Mesendoderm (in vitro differentiated cells): ENCODE data around the gene WNT9A.

Source experiments
- DNase-seq: peaks from one replicate; pipeline ENCODE4 v3.0.0; 2013
- H2AK5ac ChIP-seq: 2 replicates; pipeline ENCODE4 v1.6.1; 2013; ENCODE audit warnings: low read length, inconsistent platforms
- H2BK120ac ChIP-seq: 2 replicates; pipeline ENCODE4 v1.6.1; 2013; ENCODE audit warnings: low read depth, mild to moderate bottlenecking, low read length, moderate library complexity, mixed read lengths
- H2BK15ac ChIP-seq: replicated peaks from 2 replicates; pipeline ENCODE4 v1.6.1; 2013; ENCODE audit warnings: low read depth, mild to moderate bottlenecking, moderate library complexity
- H2BK5ac ChIP-seq: 2 replicates; pipeline ENCODE4 v1.6.1; 2013; ENCODE audit warnings: low read length, inconsistent platforms
- H3K18ac ChIP-seq: 2 replicates; pipeline ENCODE4 v1.6.1; 2013; ENCODE audit warnings: mild to moderate bottlenecking, low read length, mixed read lengths
- H3K23ac ChIP-seq: one replicate; pipeline ENCODE4 v1.6.1; 2013; ENCODE audit warnings: low read length
- H3K27ac ChIP-seq: 2 replicates; pipeline ENCODE4 v1.5.1; 2013; ENCODE audit warnings: low read depth, mild to moderate bottlenecking, inconsistent platforms, low read length, moderate library complexity
- H3K27me3 ChIP-seq: 2 replicates; pipeline ENCODE4 v1.6.1; 2013; ENCODE audit warnings: low read length, control low read depth, mild to moderate bottlenecking, inconsistent platforms; ENCODE audit not compliant: insufficient read depth, poor library complexity
- H3K36me3 ChIP-seq: 2 replicates; pipeline ENCODE4 v1.6.1; 2013; ENCODE audit warnings: low read length, inconsistent platforms; ENCODE audit not compliant: control insufficient read depth, insufficient read depth
- H3K4ac ChIP-seq: one replicate; pipeline ENCODE4 v1.6.1; 2013; ENCODE audit warnings: low read depth, mild to moderate bottlenecking, low read length, moderate library complexity
- H3K4me1 ChIP-seq: 2 replicates; pipeline ENCODE4 v1.6.1; 2013; ENCODE audit warnings: low read depth, low read length, inconsistent platforms; ENCODE audit not compliant: control insufficient read depth
- H3K4me2 ChIP-seq: 2 replicates; pipeline ENCODE4 v1.6.1; 2013; ENCODE audit warnings: low read length
- H3K4me3 ChIP-seq: 2 replicates; pipeline ENCODE4 v1.5.1; 2013; ENCODE audit warnings: mild to moderate bottlenecking, low read length
- H3K56ac ChIP-seq: one replicate; pipeline ENCODE4 v1.6.1; 2013; ENCODE audit warnings: low read length
- H3K79me1 ChIP-seq: 2 replicates; pipeline ENCODE4 v1.6.1; 2013; ENCODE audit warnings: low read length, inconsistent platforms
- H3K79me2 ChIP-seq: 2 replicates; pipeline ENCODE4 v1.6.1; 2013; ENCODE audit warnings: mild to moderate bottlenecking, low read length; ENCODE audit not compliant: control insufficient read depth, insufficient read depth
- H3K9ac ChIP-seq: 2 replicates; pipeline ENCODE4 v1.6.1; 2013; ENCODE audit warnings: low read length, inconsistent platforms
- H4K5ac ChIP-seq: one replicate; pipeline ENCODE4 v1.6.1; 2013; ENCODE audit warnings: low read length
- H4K8ac ChIP-seq: one replicate; pipeline ENCODE4 v1.6.1; 2013; ENCODE audit warnings: low read depth, mild to moderate bottlenecking, control low read depth, low read length, moderate library complexity
- WGBS: extraction: QIAGEN DNeasy Blood & Tissue Kit; methylation state at CpG from one replicate; pipeline ENCODE4 v1.1.7; 2013; ENCODE audit warnings: low lambda C conversion rate, missing lambda C conversion rate; ENCODE audit not compliant: insufficient coverage; ENCODE audit errors: extremely low coverage; 5-methylcytosine and 5-hydroxymethylcytosine counted together

Gene WNT9A

DNA sequence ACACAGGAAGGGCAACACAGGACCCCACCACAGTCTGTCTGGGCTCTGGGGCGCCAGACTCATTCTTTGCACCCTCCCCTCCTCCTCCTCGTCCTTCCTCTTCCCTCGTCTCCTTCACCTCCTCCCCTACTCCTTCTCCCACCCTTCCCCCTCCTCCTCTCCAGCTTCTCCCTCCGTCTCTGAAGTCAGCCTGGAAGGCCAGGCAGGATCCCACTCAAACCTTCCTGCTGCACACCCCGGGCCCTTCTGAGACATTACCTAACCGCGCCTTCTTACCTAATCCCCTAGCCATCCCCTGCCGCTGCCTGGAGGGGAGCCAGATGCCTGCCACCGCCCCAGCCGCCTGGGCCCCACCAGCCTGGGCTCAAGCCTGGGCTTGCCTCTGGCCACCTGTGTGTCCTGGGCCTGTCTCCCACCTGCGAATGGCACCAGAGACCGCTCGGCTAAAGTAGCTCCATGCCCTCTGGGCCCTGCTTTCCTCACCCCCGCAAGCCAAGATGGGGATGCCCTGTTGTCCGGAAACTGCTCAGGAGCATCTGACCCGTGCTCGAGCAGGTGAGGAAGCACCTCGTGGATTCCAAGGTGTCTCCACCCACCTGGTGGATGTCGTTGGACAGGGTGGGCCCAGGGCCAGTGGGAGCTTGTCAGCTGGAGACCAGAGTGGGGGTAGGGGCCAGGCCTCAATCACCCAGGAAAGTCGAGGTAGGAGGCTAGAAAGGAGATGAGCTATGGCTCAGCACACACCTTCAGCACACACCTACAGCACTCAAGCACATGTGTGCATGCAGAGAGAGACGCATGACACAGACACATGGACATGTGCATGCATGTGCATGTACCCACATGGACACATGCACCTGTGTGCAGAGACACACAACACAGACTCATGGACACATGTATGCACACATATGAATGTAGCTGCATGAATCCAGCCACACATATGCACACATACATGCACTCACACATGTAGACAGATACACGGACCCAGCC, 31.9 kb downstream of the WNT9A start:
- H3K79me1 ChIP-seq, result no peaks in the 10 kb centered on the region

DNA sequence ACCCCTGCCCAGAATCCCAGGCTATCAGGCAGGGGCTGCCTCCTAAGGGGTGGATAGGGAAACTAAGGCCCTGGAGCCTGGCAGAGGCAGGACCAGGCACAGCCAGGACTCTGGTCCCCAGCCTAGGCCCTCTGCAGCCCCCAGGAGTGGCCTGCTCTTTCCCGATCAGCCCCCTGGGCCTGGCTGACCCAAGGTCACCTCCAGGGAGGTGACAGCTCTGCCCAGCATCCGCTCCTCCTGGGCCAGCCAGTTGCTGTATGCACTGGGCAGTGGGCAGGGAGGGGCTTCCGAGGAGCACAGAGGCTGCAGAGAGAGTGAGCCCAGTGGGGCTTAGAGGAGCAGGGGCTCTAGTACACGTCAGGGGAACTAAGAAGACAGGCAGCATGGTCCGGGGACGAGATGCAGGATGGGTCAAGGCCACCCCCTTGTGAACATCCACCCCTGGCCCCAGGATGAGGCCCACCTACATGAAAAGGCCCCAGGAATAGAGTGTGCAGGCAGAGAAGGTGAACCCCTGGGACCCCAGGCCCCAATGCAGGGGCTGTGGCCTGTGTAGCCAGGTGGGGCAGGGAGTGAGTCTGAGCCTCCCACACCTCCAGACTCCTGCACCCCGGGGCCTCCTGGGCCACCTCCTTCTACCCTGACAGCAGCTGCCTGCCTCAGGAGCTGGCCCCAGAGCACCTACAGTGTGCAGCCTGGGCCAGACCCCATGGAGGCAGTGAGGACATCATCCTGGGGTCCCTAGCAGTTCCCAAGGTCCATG, 32.8 kb downstream of the WNT9A start:
- Histone ChIP-seq H4K8ac (no peak overlapping the region), H3K79me2 (no peaks in the 10 kb centered on the region), H3K18ac (no peak overlapping the region), H3K23ac (no peak overlapping the region), H3K4me3 (no peak overlapping the region), H3K36me3 (no peaks in the 10 kb centered on the region), H3K56ac (peak overlapping the region; percentile 20), H3K79me1 (no peaks in the 10 kb centered on the region), H2BK15ac (no peak overlapping the region), H2BK120ac (no peak overlapping the region), H3K27ac (no peak overlapping the region), H3K9ac (no peak overlapping the region), H4K5ac (no peak overlapping the region), H2BK5ac (no peak overlapping the region), H3K4me1 (peaks cover 5% of the 10 kb centered on the region), H3K27me3 (no peaks in the 10 kb centered on the region), H3K4me2 (no peak overlapping the region), H3K4ac (no peak overlapping the region), H2AK5ac (no peak overlapping the region)
- WGBS, result no CpG with 5 or more reads among the region's 7 CpGs
- DNase-seq, result no peak

More for the DNA sequence above, 31.9 kb downstream of the WNT9A start:
- Histone ChIP-seq H2BK120ac (no peak overlapping the region), H4K8ac (no peak overlapping the region), H2BK5ac (no peak overlapping the region), H3K79me2 (no peaks in the 10 kb centered on the region), H3K4me2 (no peak overlapping the region), H2AK5ac (no peak overlapping the region), H3K4me1 (peaks cover 5% of the 10 kb centered on the region), H3K27me3 (no peaks in the 10 kb centered on the region), H4K5ac (no peak overlapping the region), H3K27ac (no peak overlapping the region), H2BK15ac (no peak overlapping the region), H3K4me3 (no peak overlapping the region), H3K18ac (no peak overlapping the region), H3K9ac (no peak overlapping the region), H3K23ac (no peak overlapping the region), H3K4ac (no peak overlapping the region), H3K56ac (peak overlapping the region; percentile 20), H3K36me3 (no peaks in the 10 kb centered on the region)
- no CpG with 5 or more reads among the region's 22 CpGs for WGBS
- DNase-seq, result peak; percentile 44

DNA sequence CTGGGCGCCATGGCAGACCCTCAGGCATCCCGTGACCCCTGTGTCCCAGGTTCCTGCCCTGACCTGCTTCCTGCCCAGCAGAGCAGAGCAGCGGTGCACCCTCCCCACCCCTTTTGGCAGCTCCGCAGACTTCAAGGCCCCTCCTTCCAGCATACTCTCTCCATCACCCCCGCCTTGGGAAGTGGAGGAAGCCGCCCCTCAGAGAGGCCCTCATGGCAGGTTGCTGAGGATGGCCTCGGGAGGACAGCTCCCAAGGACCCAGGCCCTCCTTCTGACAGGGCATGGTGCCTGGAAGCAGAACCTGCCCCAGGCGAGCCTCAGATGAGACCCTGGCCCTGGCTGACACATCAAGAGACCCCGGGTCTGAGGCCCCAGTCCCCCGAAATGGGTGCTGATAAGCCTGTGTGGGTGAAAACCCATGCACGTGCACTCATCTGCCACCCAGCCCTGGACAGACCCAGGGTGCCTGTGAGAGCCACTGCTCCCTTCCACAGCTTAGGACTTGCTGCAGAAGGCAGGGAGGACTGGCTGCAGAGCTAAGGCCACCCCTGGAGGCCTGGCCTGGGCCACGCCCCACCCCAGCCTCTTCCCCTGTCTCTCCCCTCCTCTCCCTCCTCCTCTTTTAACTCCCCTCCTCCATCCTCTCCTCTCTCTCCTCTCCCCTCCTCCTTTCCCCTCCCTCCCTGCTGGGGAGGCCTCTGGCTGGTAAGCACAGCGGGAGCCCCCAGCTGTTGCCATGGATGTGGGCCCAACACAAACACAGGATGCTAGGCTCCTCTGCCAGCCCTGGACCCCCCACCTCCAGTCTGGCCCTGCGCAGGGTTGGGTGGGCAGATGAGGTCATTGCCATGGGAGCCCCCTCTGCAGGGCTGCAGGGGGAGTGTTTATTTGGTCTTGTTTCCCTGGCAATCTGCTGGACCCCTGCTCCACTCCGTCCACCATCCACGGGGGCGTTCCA, 33.7 kb downstream of the WNT9A start:
- Histone ChIP-seq H3K18ac (no peak overlapping the region), H3K4me1 (peaks cover 2% of the 10 kb centered on the region), H3K4ac (no peak overlapping the region), H3K36me3 (no peaks in the 10 kb centered on the region), H2BK5ac (no peak overlapping the region), H2BK15ac (no peak overlapping the region), H3K9ac (no peak overlapping the region), H3K79me1 (no peaks in the 10 kb centered on the region), H3K4me2 (no peak overlapping the region), H3K79me2 (no peaks in the 10 kb centered on the region), H3K4me3 (no peak overlapping the region), H3K56ac (peak overlapping the region; percentile 35), H2BK120ac (no peak overlapping the region), H4K5ac (no peak overlapping the region), H3K27ac (no peak overlapping the region), H4K8ac (no peak overlapping the region), H2AK5ac (no peak overlapping the region), H3K23ac (no peak overlapping the region), H3K27me3 (no peaks in the 10 kb centered on the region)
- DNase-seq, result peak; percentile 81
- no CpG with 5 or more reads among the region's 17 CpGs for WGBS

DNA sequence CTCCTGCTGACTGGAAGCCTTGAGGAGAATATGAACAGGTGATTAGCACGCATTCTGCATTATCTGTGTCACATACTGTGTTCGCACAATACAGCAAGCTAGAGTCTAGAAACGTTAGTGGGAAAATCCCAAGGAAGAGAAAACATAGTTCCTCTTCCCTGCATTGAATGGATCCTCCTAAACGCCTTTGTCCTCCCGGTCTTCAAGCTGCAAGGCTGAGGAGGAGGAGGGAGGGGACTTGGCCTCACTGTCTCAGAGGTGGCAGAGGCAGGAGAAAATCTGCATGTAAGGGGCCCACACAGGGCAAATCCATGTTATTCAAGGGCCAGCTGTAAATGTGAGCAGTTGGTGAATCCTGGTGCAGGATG, 34.4 kb downstream of the WNT9A start:
- no peaks in the 10 kb centered on the region for H3K36me3 ChIP-seq
- H3K4ac ChIP-seq, result no peak overlapping the region
- H3K9ac ChIP-seq, result no peak overlapping the region
- no peak overlapping the region for H2BK120ac ChIP-seq
- WGBS, result no CpG with 5 or more reads among the region's 5 CpGs
- H3K4me3 ChIP-seq, result no peak overlapping the region
- peak overlapping the region; percentile 17 for H3K56ac ChIP-seq
- H2BK5ac ChIP-seq, result no peak overlapping the region
- no peak overlapping the region for H2AK5ac ChIP-seq
- no peak overlapping the region for H3K18ac ChIP-seq
- H3K79me1 ChIP-seq, result no peaks in the 10 kb centered on the region
- no peaks in the 10 kb centered on the region for H3K27me3 ChIP-seq
- no peak overlapping the region for H3K27ac ChIP-seq
- no peaks in the 10 kb centered on the region for H3K79me2 ChIP-seq
- no peak overlapping the region for H2BK15ac ChIP-seq
- no peak overlapping the region for H4K5ac ChIP-seq
- peaks cover 2% of the 10 kb centered on the region for H3K4me1 ChIP-seq
- H4K8ac ChIP-seq, result no peak overlapping the region
- H3K4me2 ChIP-seq, result no peak overlapping the region
- DNase-seq, result peak; percentile 41
- H3K23ac ChIP-seq, result no peak overlapping the region

DNA sequence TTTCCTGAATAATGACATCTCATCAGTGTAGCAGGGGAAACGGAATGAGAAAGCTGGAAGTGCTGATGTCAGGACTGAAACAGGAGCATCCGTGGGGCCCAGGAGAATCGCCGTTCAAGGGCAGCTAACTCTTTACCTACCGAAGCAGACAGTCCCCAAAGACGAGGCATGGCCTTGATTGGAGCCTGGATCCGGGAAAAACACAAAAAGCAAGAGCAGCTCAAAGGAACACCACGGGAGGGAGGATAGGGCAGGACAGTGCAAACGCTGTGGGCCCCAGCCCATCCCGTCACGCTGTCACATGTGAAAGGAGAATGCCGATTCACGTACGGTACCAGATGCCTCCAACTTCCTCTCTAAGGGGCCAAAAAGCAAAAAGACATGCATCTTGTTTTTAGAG, 34.9 kb downstream of the WNT9A start:
- Histone ChIP-seq H3K4ac (no peak overlapping the region), H2AK5ac (no peak overlapping the region), H4K5ac (no peak overlapping the region), H3K79me2 (no peaks in the 10 kb centered on the region), H3K79me1 (no peaks in the 10 kb centered on the region), H2BK5ac (no peak overlapping the region), H3K4me2 (no peak overlapping the region), H3K27ac (no peak overlapping the region), H2BK15ac (no peak overlapping the region), H2BK120ac (no peak overlapping the region), H3K18ac (no peak overlapping the region), H3K36me3 (no peaks in the 10 kb centered on the region), H3K4me1 (peaks cover 2% of the 10 kb centered on the region), H3K27me3 (no peaks in the 10 kb centered on the region), H4K8ac (no peak overlapping the region), H3K9ac (no peak overlapping the region), H3K4me3 (no peak overlapping the region), H3K23ac (no peak overlapping the region), H3K56ac (no peak overlapping the region)
- no CpG with 5 or more reads among the region's 14 CpGs for WGBS
- no peak for DNase-seq
